ENCODE data around the gene PERCC1.

DNA sequence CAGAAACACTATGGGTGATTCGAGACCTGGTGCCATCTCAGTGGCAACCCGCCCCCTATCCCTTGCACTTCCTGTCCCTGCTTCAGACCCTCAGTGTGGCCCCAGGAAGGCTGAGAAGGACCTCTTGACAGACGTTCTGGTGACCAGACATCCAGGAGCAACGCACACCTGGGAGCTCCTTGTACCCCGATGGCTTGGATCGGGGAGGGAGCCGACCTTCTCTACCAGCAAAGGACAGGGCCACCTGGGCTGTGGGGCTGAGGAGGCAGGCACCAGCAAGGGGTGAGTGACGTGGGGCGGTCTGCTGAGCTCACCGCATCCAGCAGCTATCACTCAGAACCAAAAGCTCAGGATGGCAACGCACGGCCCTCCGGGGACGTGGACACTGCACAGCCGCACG is 43.5 kb upstream of the PERCC1 start:
- TF ChIP-seq CTCF (IDR thresholded peaks at IDR 0.05; ENCODE audit: insufficient read depth, low read depth, low read length) = no peak
- TF ChIP-seq EZH2 (IDR thresholded peaks at IDR 0.05; ENCODE audit: insufficient read depth, low read length) = no peak

Data from astrocyte (in vitro differentiated cells and primary cell).